ENCODE measurements around the gene CHID1.

CHID1 gene

GRCh38 chr11:887589-887988 is 23.0 kb downstream of the CHID1 start:
- no peak for DNase-seq (ENCODE audit: low read depth)

- no peak for DNase-seq (ENCODE audit: low read depth)
Measured at GRCh38 chr11:886568-886967, 24.0 kb downstream of the CHID1 start.

- DNase-seq (ENCODE audit: low read depth), result no peak
Measured at GRCh38 chr11:884578-885070, 26.0 kb downstream of the CHID1 start.

GRCh38 chr11:883527-883926 is 27.1 kb downstream of the CHID1 start:
- DNase-seq (ENCODE audit: low read depth), result no peak

- no peak for DNase-seq (ENCODE audit: low read depth)
Measured at GRCh38 chr11:882596-882995, 28.0 kb downstream of the CHID1 start.

GRCh38 chr11:880447-880846 is 30.2 kb downstream of the CHID1 start:
- DNase-seq (ENCODE audit: low read depth), result no peak

- DNase-seq (ENCODE audit: low read depth), result no peak
Measured at GRCh38 chr11:877565-877964, 33.0 kb downstream of the CHID1 start.

GRCh38 chr11:876545-876944 is 34.1 kb downstream of the CHID1 start:
- DNase-seq (ENCODE audit: low read depth), result no peak

- no peak for DNase-seq (ENCODE audit: low read depth)
Measured at GRCh38 chr11:875769-876301, 34.8 kb downstream of the CHID1 start.

GRCh38 chr11:875203-875602 is 35.4 kb downstream of the CHID1 start:
- DNase-seq (ENCODE audit: low read depth), result no peak

- DNase-seq (ENCODE audit: low read depth), result no peak
Measured at GRCh38 chr11:873706-874105, 36.9 kb downstream of the CHID1 start.

GRCh38 chr11:872799-873198 is 37.8 kb downstream of the CHID1 start:
- no peak for DNase-seq (ENCODE audit: low read depth)

- DNase-seq (ENCODE audit: low read depth), result no peak
Measured at GRCh38 chr11:871472-871871, 39.1 kb downstream of the CHID1 start.

GRCh38 chr11:870418-870817 is 40.2 kb downstream of the CHID1 start:
- no peak for DNase-seq (ENCODE audit: low read depth)

GRCh38 chr11:870127-870413 is 40.5 kb downstream of the CHID1 start:
- no peak for DNase-seq (ENCODE audit: low read depth)

- no peak for DNase-seq (ENCODE audit: low read depth)
Measured at GRCh38 chr11:869399-870126, 41.0 kb downstream of the CHID1 start.

- DNase-seq (ENCODE audit: low read depth), result no peak
Measured at GRCh38 chr11:868802-869201, 41.8 kb downstream of the CHID1 start.

- no peak for DNase-seq (ENCODE audit: low read depth)
Measured at GRCh38 chr11:868394-868793, 42.2 kb downstream of the CHID1 start.

GRCh38 chr11:867856-868358 is 42.7 kb downstream of the CHID1 start:
- no peak for DNase-seq (ENCODE audit: low read depth)

GRCh38 chr11:866481-866880 is 44.1 kb downstream of the CHID1 start:
- DNase-seq (ENCODE audit: low read depth), result no peak

GRCh38 chr11:865462-866430 is 44.9 kb downstream of the CHID1 start:
- no peak for DNase-seq (ENCODE audit: low read depth)

- no peak for DNase-seq (ENCODE audit: low read depth)
Measured at GRCh38 chr11:864898-865297, 45.7 kb downstream of the CHID1 start.
